GM18861 (cell line): ENCODE measurements around the gene UGGT1.

Source experiments
- ATAC-seq: cut with Tn5 transposase; IDR thresholded peaks from one replicate; pipeline ENCODE4 v1.9.1; 2021; ENCODE audit not compliant: unreplicated experiment

Gene UGGT1

GRCh38 chr2:128103407-128103806 is 12.4 kb downstream of the UGGT1 start:
- ATAC-seq, result no peak

- no peak for ATAC-seq
Observed at GRCh38 chr2:128105072-128105471, 14.1 kb downstream of the UGGT1 start.

- no peak for ATAC-seq
Observed at GRCh38 chr2:128108166-128108565, 17.2 kb downstream of the UGGT1 start.

GRCh38 chr2:128109243-128109642 is 18.2 kb downstream of the UGGT1 start:
- no peak for ATAC-seq

GRCh38 chr2:128115921-128116623 is 25.1 kb downstream of the UGGT1 start:
- ATAC-seq, result no peak

GRCh38 chr2:128134573-128134972 is 43.6 kb downstream of the UGGT1 start:
- ATAC-seq, result no peak

GRCh38 chr2:128137094-128137616 is 46.2 kb downstream of the UGGT1 start:
- ATAC-seq, result no peak

- ATAC-seq, result no peak
Observed at GRCh38 chr2:128139624-128140023, 48.6 kb downstream of the UGGT1 start.

- ATAC-seq, result no peak
Observed at GRCh38 chr2:128145651-128146050, 54.7 kb downstream of the UGGT1 start.

GRCh38 chr2:128153786-128154185 is 62.8 kb downstream of the UGGT1 start:
- no peak for ATAC-seq

GRCh38 chr2:128154225-128154624 is 63.2 kb downstream of the UGGT1 start:
- ATAC-seq, result no peak

GRCh38 chr2:128155970-128156369 is 65.0 kb downstream of the UGGT1 start:
- ATAC-seq, result no peak

GRCh38 chr2:128156812-128157211 is 65.8 kb downstream of the UGGT1 start:
- ATAC-seq, result no peak

GRCh38 chr2:128157644-128158043 is 66.6 kb downstream of the UGGT1 start:
- ATAC-seq, result no peak

- ATAC-seq, result no peak
Observed at GRCh38 chr2:128158176-128158575, 67.2 kb downstream of the UGGT1 start.

GRCh38 chr2:128159437-128159836 is 68.4 kb downstream of the UGGT1 start:
- ATAC-seq, result no peak

GRCh38 chr2:128160616-128161275 is 69.7 kb downstream of the UGGT1 start:
- ATAC-seq, result no peak

- no peak for ATAC-seq
Observed at GRCh38 chr2:128162266-128162665, 71.3 kb downstream of the UGGT1 start.

- ATAC-seq, result no peak
Observed at GRCh38 chr2:128164311-128164710, 73.3 kb downstream of the UGGT1 start.

- no peak for ATAC-seq
Observed at GRCh38 chr2:128166746-128167353, 75.8 kb downstream of the UGGT1 start.

GRCh38 chr2:128169094-128169493 is 78.1 kb downstream of the UGGT1 start:
- no peak for ATAC-seq

GRCh38 chr2:128169497-128169896 is 78.5 kb downstream of the UGGT1 start:
- no peak for ATAC-seq
